ENCODE data around the gene MBD2.
"Not testable (repeated sequence)": the region's sequence is repeated elsewhere in the genome, so short reads cannot be mapped to it uniquely, and the experiment has no call there.

Gene MBD2

GRCh38 chr18:54218803-54219202 lies 5.7 kb downstream of the MBD2 start:
- DNase-seq, H3K4me3 Mint-ChIP-seq, H3K9me3 Mint-ChIP-seq, H3K27ac Mint-ChIP-seq, H3K27me3 Mint-ChIP-seq, ATAC-seq: not testable (repeated sequence)
- H3K4me1 Mint-ChIP-seq, result peaks cover 51% of the 10 kb centered on the region

- no peak for DNase-seq
- no peaks in the 10 kb centered on the region for H3K27me3 Mint-ChIP-seq
- ATAC-seq, result no peak
- H3K4me1 Mint-ChIP-seq, result peaks cover 51% of the 10 kb centered on the region
- H3K27ac Mint-ChIP-seq, result no peak overlapping the region
- no peak overlapping the region for H3K4me3 Mint-ChIP-seq
- H3K9me3 Mint-ChIP-seq, result no peaks in the 10 kb centered on the region
Observed at GRCh38 chr18:54218299-54218698, 6.2 kb downstream of the MBD2 start.

DNA sequence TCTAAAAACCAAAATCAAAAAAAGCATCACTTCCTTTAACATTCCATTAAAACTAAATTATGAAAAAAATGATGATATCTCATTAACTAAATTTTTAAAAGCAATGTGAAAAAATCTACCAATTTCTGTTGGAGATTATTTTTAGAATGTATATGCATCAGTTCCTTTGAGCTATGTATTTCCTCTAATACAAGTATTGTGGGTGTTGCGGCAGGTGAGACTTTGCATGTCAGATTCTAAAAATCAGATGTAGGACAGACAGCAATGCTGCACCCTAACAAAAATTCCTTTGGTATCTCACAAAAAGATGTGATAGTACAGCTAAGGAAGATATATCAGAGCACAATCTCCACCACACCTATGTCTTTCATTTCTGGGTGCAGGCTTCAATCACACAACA lies 6.8 kb downstream of the MBD2 start:
- Mint-ChIP-seq H3K4me1 (peaks cover 51% of the 10 kb centered on the region), H3K4me3 (no peak overlapping the region), H3K27me3 (no peaks in the 10 kb centered on the region), H3K9me3 (no peaks in the 10 kb centered on the region), H3K27ac (no peak overlapping the region)
- no peak for DNase-seq
- ATAC-seq, result no peak

DNA sequence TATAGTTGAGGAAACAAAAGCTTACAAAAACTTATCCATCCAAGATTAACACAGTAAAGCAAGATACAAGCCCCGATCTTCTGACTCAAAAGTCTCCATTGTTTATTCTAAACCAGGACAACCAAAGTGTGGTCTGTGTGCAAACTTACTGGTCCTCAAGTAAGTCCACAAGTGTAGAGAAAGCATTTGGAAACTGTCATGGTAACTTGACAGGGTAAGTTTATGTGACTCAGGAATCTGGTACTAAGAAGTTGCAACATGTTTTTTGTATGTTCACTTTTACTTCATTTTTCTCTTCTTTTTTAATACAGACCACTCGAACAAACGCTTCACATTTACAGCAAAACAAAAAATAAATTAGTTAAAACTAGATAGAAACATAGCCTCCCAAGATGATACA lies 9.4 kb downstream of the MBD2 start:
- Mint-ChIP-seq H3K27ac (no peak overlapping the region), H3K27me3 (no peaks in the 10 kb centered on the region), H3K4me1 (peaks cover 50% of the 10 kb centered on the region), H3K4me3 (no peak overlapping the region), H3K9me3 (no peaks in the 10 kb centered on the region)
- DNase-seq (no peak), ATAC-seq (peak; percentile 40)

DNA sequence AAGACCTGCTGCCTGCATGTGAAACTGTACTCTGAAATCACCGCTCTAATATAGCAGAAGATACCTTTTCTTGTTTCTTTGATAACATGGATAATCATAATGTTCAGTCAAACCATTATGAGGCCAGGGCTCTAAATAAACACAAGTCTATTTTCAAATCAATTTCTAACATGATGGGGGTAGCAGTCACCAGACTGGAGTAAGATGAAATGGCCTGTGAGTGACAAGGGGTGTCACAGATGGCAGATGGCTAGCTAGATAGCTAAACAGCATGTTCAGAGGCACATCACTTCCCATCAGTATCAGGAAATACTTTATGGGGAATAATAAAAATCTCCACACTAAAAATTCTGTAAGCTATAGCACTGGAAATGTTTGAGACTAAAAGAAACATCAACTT lies 14.0 kb downstream of the MBD2 start:
- Mint-ChIP-seq H3K4me1 (peaks cover 58% of the 10 kb centered on the region), H3K27ac (no peak overlapping the region), H3K4me3 (peak overlapping the region in 1 of 2 donors; percentile 30), H3K9me3 (no peaks in the 10 kb centered on the region), H3K27me3 (no peaks in the 10 kb centered on the region)
- ATAC-seq, result peak; percentile 42
- no peak for DNase-seq

- Mint-ChIP-seq H3K4me1 (peaks cover 52% of the 10 kb centered on the region), H3K9me3 (no peaks in the 10 kb centered on the region), H3K27ac (peak overlapping the region in 1 of 2 donors; percentile 49), H3K27me3 (no peaks in the 10 kb centered on the region), H3K4me3 (peak overlapping the region; percentile 55 to 61)
- DNase-seq (no peak), ATAC-seq (peak; percentile 93)
Observed at GRCh38 chr18:54209471-54210180, 14.8 kb downstream of the MBD2 start.

DNA sequence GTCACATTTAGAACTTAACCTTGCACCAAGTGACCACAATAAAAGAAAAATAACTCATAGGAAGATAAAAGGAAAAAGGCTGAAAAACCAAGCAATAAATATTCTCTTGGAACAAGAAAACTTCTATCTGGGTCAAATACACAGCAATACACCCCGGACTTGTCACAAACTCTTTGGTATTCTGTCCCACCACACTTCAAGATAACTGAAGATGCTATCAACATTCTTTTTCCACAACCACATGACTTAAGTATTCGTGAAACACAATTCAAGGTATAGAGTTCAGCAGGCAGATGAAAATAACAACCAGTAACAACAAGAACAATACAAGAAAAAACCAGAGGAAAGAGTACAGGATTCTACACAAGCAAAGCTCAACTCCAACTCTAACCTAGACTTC lies 18.0 kb downstream of the MBD2 start:
- Mint-ChIP-seq H3K4me3 (peak overlapping the region in 1 of 2 donors; percentile 30), H3K27ac (peak overlapping the region in 1 of 2 donors; percentile 29), H3K4me1 (peaks cover 38% of the 10 kb centered on the region), H3K9me3 (no peaks in the 10 kb centered on the region), H3K27me3 (no peaks in the 10 kb centered on the region)
- ATAC-seq, result no peak
- DNase-seq, result no peak

GRCh38 chr18:54205959-54206358 lies 18.5 kb downstream of the MBD2 start:
- Mint-ChIP-seq H3K27ac (no peak overlapping the region), H3K9me3 (no peaks in the 10 kb centered on the region), H3K27me3 (no peaks in the 10 kb centered on the region), H3K4me3 (no peak overlapping the region), H3K4me1 (peaks cover 34% of the 10 kb centered on the region)
- no peak for ATAC-seq
- DNase-seq, result no peak

- ATAC-seq, H3K27ac Mint-ChIP-seq, H3K27me3 Mint-ChIP-seq, H3K4me3 Mint-ChIP-seq, H3K9me3 Mint-ChIP-seq, DNase-seq: not testable (repeated sequence)
- peaks cover 32% of the 10 kb centered on the region for H3K4me1 Mint-ChIP-seq
Observed at GRCh38 chr18:54205448-54205847, 19.0 kb downstream of the MBD2 start.

GRCh38 chr18:54204883-54205282 lies 19.6 kb downstream of the MBD2 start:
- H3K4me1 Mint-ChIP-seq, result peaks cover 27% of the 10 kb centered on the region
- no peaks in the 10 kb centered on the region for H3K9me3 Mint-ChIP-seq
- H3K27me3 Mint-ChIP-seq, result no peaks in the 10 kb centered on the region
- ATAC-seq, result no peak
- no peak for DNase-seq
- H3K4me3 Mint-ChIP-seq, result no peak overlapping the region
- H3K27ac Mint-ChIP-seq, result no peak overlapping the region

DNA sequence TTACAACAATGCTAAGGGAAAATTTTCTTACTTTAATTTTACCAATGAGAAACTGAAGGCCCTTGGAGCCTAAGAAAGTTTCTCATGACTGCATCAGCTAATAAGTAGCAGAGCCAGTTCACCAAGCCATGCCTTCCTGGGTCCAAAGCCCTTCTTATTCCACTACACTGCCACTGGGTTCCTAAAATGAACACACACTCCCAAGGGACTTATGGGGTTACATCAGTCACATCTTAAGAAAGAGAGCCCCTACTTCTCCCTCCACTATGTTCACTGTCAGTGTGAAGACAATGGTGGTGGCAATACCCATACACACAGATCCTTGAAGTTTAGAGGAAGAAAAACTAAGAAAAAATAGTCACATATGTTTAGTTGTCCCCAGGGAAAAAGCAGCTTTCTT lies 20.6 kb downstream of the MBD2 start:
- H3K9me3 Mint-ChIP-seq, result no peaks in the 10 kb centered on the region
- DNase-seq, result no peak
- no peak for ATAC-seq
- no peak overlapping the region for H3K4me3 Mint-ChIP-seq
- H3K27ac Mint-ChIP-seq, result no peak overlapping the region
- H3K4me1 Mint-ChIP-seq, result peaks cover 20% of the 10 kb centered on the region
- H3K27me3 Mint-ChIP-seq, result no peaks in the 10 kb centered on the region

DNA sequence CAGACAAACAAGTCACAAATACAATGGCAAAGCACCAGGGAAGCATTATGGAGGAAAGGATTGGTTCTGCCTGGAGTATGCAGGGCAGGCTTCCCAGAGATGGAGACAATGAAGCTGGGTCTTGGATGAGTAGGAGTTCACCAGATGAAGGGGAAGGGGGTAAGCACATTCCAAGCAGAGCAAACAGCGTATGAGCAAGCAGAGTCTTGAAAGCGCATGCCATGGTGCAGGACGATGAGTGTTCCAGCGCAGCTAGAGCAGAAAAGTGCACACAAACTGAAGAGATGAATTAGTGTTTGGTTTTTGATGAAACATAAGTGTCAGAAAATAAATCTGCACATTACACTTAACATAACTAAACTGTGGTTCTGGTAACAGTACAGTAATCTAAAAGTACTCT lies 21.6 kb downstream of the MBD2 start:
- no peak overlapping the region for H3K27ac Mint-ChIP-seq
- DNase-seq, result no peak
- ATAC-seq, result no peak
- H3K4me3 Mint-ChIP-seq, result no peak overlapping the region
- H3K27me3 Mint-ChIP-seq, result no peaks in the 10 kb centered on the region
- H3K9me3 Mint-ChIP-seq, result no peaks in the 10 kb centered on the region
- peaks cover 20% of the 10 kb centered on the region for H3K4me1 Mint-ChIP-seq

GRCh38 chr18:54197747-54198411 lies 26.6 kb downstream of the MBD2 start:
- H3K27ac Mint-ChIP-seq, result no peak overlapping the region
- no peak for DNase-seq
- ATAC-seq, result no peak
- H3K9me3 Mint-ChIP-seq, result no peaks in the 10 kb centered on the region
- no peaks in the 10 kb centered on the region for H3K4me1 Mint-ChIP-seq
- no peak overlapping the region for H3K4me3 Mint-ChIP-seq
- H3K27me3 Mint-ChIP-seq, result no peaks in the 10 kb centered on the region

DNA sequence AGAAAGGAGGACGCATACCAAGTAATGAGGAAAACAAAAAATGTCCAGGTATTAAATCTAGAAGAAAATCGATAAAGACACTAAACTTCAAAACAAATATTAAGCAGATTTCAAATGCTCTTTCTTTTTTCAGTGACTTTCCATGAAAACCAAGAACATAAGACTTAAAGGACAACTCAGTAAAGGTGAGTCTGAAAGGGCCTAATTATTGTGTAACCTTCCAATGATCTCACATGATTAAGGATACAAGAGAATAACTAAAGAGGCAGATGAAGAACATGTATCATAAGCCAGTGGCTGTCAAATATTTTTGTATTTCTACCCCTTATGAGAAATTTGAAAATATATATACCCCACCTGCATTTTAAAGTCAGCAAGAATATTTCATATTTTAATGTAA lies 30.7 kb downstream of the MBD2 start:
- DNase-seq (no peak), ATAC-seq (no peak)
- Mint-ChIP-seq H3K27ac (no peak overlapping the region), H3K4me1 (no peaks in the 10 kb centered on the region), H3K9me3 (no peaks in the 10 kb centered on the region), H3K27me3 (no peaks in the 10 kb centered on the region), H3K4me3 (no peak overlapping the region)

GRCh38 chr18:54192900-54193299 lies 31.6 kb downstream of the MBD2 start:
- Mint-ChIP-seq H3K27ac (no peak overlapping the region), H3K4me3 (no peak overlapping the region), H3K9me3 (no peaks in the 10 kb centered on the region), H3K27me3 (no peaks in the 10 kb centered on the region), H3K4me1 (no peaks in the 10 kb centered on the region)
- no peak for DNase-seq
- ATAC-seq, result no peak

GRCh38 chr18:54192415-54192814 lies 32.1 kb downstream of the MBD2 start:
- H3K4me1 Mint-ChIP-seq, result no peaks in the 10 kb centered on the region
- H3K27me3 Mint-ChIP-seq, result no peaks in the 10 kb centered on the region
- no peak overlapping the region for H3K27ac Mint-ChIP-seq
- no peak overlapping the region for H3K4me3 Mint-ChIP-seq
- DNase-seq (no peak), ATAC-seq (no peak)
- no peaks in the 10 kb centered on the region for H3K9me3 Mint-ChIP-seq

DNA sequence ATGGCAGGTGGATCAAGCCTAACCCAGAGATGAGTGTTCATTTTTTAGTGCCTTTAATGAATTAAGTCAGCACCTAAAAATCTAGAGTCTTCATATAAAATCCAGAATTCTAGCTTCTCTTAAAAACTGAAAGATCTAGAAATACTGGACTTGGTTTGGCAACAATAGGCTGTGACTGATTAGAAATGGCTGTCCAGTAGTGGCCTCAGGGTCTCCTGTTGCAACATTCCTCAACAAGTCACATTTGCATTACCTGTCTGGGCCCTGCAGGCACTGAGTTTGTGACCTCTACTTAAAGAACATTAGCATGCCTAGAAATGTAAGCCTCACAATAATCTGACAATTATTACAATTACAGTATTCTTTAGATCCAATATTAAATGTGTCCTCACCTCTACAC lies 33.1 kb downstream of the MBD2 start:
- no peak overlapping the region for H3K27ac Mint-ChIP-seq
- no peaks in the 10 kb centered on the region for H3K4me1 Mint-ChIP-seq
- no peaks in the 10 kb centered on the region for H3K27me3 Mint-ChIP-seq
- ATAC-seq (no peak), DNase-seq (no peak)
- H3K4me3 Mint-ChIP-seq, result no peak overlapping the region
- H3K9me3 Mint-ChIP-seq, result no peaks in the 10 kb centered on the region
